Right ventricle myocardium inferior (tissue), 1 donor: ENCODE measurements around the gene PCDHB1. TPM values are rescaled to one million over a fixed set of nuclear protein-coding genes. Genes with fewer than 3 reads are reported as not detected.
A peak's percentile ranks its signal among the peaks of the same experiment; 100 is the strongest.

Source experiments
- ATAC-seq: fragments of 200-7000 bp; cut with Tn5 transposase; one replicate; pipeline ENCODE4 v1.9.1; 2020; ENCODE audit warnings: mild to moderate bottlenecking, moderate library complexity
- DNase-seq: peaks from one replicate; pipeline ENCODE4 v3.0.0; 2021; ENCODE audit errors: missing footprints
- intact Hi-C: fragments of 100-400 bp; cut with DNase I; formaldehyde crosslinking; loops from one replicate; pipeline ENCODE4 v1.11.0; 2022
- long read RNA-seq: library from polyadenylated mRNA; unstranded; transcript quantifications from one replicate; pipeline ENCODE4 v2.0.0, GENCODE V29; 2021
- total RNA-seq: library from RNA; stranded (reverse); fragmentation: NEBNext Ultra II Directional; extraction: Animal tissue kit (Norgen Biotek cat#: 25700); gene quantifications from one replicate; pipeline ENCODE4 v1.2.1, GENCODE V29; 2021
- donor health status: DM: no; HTN: yes; CAD: no; lungs with severe emphysema.

PCDHB1 gene, protein sequence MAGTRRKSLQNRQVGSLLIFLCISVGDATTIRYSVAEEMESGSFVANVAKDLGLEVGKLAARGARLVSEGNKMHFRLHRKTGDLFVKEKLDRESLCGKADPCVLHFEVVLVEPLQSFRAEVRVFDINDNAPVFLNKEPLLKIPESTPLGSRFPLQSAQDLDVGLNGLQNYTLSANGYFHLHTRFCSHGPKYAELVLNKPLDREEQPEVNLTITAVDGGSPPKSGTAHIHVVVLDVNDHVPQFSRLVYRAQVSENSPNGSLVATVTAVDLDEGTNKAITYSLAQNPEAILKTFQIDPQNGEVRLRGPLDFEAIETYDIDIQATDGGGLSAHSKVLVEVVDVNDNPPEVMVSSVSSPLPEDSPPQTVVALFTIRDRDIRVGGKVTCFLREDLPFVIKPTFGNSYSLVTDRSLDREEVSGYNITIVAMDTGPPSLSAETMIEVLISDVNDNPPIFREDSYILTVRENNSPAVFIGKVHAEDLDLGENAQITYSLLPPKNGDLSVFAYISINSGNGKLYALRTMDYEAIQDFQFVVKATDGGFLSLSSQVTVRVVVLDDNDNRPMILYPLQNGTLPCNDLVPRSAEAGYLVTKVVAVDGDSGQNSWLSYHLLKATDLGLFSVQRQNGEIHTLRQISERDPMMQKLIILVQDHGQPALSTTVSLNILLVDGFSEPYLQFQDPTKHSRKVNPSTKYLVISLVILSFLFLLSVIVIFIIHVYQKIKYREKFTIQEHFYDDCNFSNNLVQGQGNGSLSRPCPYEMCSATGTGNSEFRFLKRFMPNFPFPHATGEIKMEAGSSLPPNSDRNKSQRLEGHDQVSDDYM
- not detected for total RNA-seq
- long read RNA-seq = 0 reads

DNA sequence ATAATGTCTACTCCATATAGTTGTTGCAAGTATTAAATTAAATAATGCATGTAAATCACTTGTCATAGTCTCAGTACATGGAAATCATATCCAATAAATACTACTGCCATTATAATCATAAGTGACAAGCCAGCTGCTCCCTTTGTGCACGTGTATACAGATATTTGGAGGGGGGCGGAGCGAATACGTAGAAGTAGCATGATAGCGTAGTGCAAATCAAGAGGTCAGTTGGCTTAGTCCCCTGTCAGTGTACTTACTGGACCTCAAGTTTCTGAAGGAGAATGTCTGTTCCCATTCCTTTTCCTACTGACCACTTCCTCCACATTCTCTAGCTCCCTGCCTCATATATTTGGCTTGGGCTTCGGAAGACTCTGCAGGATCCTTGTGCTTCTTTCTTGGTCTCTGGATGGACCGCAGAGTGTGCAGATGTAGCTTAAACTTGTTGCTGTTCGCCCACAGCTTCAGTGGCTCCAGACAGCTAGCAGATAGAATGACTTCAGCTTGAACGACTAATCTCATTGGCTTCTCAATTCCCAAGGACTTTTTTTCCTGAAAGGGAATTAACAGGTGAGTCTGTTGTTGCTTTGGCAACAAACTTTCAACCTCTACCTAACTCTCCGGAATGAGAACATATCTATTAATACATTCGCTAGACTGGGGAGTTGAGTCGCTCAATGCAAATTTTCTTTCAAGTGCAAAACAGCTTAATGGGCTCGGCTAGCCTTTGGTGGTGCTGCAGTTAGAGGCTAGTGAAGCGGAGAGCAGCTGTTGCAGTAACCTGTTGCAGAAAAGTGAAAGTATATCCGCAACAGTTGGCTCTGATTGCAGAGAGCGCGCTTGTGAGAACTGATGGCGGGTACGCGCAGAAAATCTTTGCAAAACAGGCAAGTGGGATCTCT is at the start of gene PCDHB1:
Gene PCDHB1, plus strand, starts transcription at position 753 of the 899 bp plus-strand sequence. Its CDS starts 97 bp downstream, at position 850.
- intact Hi-C loops = no loop called here
- DNase-seq = no peak
- ATAC-seq = no peak

DNA sequence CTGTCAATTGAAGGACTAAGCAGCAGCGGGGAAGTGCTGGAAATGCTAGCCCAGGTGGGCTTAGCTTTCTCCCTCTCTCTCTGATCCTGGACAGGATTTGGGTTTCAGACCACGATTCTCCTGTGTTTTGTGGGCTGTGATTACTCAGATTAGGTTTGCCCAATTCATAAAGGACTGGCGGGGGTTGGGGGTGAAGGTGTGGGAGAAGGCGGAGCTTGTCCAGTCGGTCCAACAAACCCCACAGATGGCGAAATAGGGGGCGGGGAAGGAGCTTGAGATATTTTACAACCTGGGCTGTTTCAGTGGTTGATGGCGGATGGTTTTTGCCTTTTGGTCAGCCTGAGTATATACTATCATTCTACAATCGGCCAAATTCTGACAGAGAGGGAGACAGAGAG is 49.7 kb upstream of the PCDHB1 start:
- intact Hi-C loops = no loop called here
- ATAC-seq (no peak), DNase-seq (no peak)

DNA sequence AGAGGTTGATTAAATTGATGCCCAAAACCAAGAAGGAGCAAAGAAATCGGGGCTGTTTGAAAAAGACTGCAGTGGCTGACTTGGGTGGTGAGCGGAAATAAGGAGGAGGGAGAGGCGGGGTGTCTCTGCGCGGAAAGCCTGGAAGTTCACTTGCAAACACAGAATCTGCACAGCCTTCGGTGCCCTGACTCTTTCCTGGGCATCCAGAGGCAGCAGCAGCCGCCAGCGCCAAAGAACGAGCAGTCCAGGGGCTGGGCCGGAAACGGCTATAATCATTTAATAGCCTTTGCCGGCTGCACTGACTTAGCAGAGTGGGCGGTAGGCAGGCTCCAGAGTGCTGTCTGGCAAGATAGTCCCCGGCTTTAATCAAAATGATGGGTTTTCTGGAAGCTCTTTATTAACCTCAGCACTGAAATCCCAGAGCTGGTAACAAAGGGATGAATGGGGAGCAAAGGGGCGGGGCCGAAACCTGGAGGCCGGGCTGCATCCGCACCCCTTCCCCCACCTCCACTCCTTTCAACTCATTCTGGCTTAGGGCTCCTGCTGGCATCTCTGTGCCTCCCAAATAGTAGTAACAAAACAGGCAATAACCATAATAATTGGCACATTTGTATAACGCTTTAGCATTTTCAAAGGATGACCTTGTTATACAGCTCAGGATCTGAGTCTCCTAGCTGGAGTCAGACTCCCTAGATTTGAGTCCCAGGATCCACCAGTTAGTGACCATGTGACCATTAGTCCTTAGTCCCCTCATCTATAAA is 49.1 kb upstream of the PCDHB1 start:
- ATAC-seq = no peak
- intact Hi-C loops = no loop called here
- DNase-seq = no peak

DNA sequence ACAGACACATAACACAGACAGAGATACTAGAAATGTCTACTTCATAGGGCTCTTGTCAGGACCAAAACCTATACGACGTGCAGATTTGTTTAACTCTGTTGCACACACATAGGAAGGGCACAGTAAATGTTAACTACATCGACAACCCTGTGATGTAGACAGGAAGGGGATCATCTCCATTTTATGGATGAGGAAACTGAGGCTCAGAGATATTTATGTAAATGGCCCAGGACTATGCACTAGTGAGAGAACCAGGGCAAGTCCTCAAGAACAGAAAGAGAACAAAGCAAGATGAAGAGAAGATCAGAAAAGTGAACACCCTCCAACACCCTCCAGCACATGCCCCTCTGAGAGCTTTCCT is 48.6 kb upstream of the PCDHB1 start:
- DNase-seq = no peak
- ATAC-seq = no peak
- intact Hi-C loops = no loop called here

DNA sequence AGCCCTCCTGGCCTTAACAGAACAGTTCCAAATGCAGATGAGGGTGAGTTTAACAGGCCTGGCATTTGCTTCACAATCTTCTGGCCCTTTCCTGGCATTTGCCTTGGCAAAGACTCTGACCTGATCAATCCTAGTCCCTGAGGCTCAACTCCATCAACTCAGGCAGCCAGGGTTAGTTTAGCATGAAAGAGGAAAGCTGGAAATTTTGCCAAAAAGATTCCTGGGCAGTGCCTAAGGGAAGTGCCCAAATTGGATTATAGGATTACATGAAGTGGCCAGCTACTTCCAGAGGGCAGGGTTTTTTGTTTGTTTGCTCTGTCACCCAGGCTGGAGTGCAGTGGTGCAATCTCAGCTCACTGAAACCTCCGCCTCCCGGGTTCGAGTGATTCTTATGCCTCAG is 48.1 kb upstream of the PCDHB1 start:
- DNase-seq = no peak
- intact Hi-C loops = no loop called here
- no peak for ATAC-seq

DNA sequence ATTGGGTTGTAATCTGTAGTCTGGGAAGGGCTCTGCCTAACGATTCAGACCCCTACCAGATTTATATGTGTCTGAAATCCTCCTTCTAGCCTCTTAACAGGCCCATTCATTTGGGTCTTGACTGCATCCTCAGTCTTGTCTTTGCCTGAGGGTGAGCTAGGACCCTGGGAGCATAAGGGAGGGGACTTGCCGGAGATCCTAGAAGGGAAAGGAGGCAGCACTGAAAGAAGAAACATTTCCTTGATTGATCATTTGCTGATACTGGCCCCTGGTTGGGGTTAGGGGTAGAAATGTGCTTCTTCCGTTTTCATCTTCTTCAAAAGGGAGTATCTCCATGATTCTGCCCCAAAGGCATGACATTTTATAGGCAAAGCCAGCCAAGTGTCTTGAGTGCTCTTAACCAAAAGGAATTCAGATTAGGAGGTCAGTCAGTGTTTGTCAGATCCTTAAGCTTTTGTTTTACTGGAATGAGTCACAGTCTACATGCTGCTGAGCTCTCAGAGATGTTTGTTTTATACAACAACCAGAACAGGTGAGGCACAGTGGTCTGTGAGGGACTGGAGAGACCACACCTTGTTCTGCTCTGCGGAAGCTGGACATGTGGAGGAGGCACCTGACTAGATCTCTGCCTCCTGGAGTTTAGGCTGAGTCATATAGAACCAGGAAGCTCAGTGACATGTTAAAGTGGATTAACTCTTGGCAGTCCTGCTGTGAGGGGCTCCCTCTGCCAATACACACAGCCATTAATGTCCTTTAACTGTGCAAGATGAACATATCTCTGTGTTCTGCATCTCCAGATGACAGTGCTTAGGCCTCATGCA is 47.2 kb upstream of the PCDHB1 start:
- intact Hi-C loops = no loop called here
- no peak for DNase-seq
- ATAC-seq = no peak

DNA sequence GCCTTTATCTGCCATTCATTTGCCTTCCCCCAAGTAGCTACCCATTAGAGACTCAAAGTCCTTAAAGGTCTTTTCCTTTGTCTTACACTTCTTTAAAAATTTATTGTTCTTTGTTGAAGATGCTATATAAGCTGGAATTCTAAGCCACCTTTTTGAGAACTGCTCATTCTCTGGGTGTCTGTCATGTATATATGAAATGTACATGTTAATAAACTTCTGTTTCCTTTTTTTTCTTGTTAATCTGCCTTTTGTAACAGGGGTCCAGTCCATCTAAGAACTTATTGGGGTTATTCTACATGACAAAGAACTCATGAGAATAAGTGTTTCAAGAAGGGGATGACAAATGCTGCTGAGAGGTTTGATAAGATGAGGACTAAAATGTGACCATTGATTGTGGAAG is 43.4 kb upstream of the PCDHB1 start:
- DNase-seq (no peak), ATAC-seq (no peak)
- intact Hi-C loops = no loop called here

DNA sequence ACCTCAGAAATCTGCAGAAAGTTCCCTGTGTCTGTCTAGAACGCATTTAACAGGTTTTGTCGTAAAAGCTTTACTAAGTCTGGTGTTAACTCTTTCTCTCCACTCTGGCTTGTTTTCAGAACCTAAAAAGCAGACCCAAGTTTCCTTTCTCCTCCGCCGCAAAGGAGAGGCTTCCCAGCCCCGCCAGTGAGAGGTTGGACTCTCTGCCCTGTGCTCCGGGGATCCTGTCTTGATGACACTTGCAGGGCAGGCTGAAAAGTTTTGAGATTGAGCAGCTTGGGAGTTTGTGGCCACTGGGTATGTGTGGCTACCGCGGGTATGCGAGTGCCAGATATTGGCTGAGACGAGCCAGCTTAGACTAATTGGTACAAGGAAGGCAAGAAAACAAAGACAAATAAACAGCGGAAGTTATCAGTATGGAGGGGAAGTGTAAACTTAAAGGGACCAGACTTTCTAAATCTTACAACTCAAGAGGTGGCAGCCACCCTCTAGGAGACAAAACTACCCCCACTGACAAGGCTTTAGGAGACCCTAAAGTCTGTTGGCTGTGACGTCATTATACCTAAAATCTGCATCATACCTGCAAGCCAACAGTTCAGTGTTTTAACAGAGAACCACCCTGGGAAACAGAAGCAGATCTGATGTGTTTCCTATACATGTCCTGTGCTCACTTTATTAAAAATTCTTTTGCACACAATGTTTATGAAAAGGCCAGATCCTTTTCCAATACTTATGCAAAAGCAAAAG is 41.0 kb upstream of the PCDHB1 start:
- DNase-seq (no peak), ATAC-seq (no peak)
- intact Hi-C loops = no loop called here

DNA sequence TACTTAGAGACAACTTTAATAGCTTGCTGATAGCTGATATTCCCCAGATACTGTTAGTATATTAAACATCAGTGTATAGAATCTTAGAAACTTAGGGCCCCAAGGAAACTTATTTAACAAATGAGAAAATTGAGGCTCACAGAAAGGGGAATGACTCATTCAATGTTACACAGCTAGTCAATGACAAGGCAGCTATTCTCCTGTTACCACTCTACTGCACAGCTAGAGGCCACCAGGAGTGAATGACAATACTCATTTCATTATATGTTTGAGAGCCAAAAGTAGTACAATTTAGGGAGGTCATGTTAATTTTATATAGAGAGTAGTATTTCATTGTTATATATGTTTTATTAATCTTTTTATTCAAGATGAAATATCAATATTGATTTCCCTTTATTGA is 33.2 kb upstream of the PCDHB1 start:
- no peak for ATAC-seq
- no peak for DNase-seq
- intact Hi-C loops = no loop called here

DNA sequence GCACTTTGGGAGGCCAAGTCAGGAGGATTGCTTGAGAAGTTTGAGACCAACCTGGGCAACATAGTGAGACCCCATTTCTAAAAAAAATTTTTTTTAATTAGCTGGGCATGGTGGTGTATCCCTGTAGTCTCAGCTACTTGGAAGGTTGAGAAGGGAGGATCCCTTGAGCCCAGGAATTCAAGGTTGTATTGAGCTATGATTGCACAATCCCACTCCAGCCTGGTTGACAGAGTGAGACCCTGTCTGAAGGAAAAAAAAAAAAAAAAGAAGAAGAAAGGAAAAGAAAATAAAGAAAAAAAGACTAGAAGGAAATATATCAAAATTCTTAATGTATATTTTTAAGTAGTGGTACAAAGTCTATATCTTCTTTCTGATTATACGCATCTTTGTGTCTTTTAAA is 28.8 kb upstream of the PCDHB1 start:
- ATAC-seq (no peak), DNase-seq (no peak)
- intact Hi-C loops = no loop called here

DNA sequence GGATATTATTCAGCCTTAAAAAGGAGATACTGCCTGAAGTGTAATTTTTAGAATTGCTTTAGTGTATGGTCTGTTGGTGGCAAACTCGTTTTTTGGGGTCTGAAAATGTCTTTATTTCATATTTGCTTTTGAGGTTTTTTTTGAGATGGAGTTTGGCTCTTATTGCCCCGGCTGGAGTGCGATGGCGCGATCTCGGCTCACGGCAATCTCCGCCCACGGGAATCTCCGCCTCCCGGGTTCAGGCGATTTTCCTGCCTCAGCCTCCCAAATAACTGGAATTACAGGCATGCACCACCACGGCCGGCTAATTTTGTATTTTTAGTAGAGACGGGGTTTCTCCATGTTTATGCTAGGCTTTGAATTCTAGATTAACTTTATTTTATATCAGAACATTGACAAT is 20.2 kb upstream of the PCDHB1 start:
- ATAC-seq (no peak), DNase-seq (no peak)
- intact Hi-C loops = no loop called here

DNA sequence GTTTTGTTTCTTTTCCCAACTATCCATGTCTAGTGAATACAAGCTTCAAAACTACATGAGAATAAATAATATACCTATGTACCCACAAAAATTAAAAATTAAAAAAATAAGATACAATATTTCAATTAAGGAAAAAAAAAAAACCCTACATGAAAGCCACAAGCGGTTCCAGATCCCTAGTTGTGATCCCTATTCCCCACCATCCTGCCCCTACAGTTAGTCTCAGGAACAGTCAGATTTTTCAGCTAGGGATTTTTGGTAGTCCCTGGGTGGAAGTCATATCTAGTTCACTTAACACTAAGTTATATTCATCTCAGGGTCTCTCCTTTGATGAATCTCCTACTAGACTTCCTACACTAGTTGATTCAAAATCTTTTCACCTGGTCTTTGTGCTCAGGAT is 18.5 kb upstream of the PCDHB1 start:
- ATAC-seq = no peak
- intact Hi-C loops = no loop called here
- no peak for DNase-seq

DNA sequence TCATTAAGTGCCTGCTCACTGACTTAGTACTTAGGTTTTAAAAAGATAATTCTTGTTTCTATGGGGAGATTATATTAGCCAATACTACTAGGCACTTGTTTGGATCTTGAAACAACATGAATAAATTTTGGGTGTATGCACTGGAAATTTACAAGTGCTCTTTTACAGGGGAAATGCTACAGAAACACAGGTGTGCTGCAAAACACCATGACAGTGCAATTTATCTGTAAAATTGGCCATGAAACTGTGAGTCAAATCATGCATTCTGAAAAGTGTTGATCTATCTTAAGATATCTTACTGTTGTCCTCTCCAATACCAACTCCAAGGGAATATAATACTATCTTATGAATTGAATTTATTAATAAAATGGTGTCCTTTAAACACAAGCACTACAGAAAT is 12.1 kb upstream of the PCDHB1 start:
- no peak for DNase-seq
- no peak for ATAC-seq
- intact Hi-C loops = no loop called here

DNA sequence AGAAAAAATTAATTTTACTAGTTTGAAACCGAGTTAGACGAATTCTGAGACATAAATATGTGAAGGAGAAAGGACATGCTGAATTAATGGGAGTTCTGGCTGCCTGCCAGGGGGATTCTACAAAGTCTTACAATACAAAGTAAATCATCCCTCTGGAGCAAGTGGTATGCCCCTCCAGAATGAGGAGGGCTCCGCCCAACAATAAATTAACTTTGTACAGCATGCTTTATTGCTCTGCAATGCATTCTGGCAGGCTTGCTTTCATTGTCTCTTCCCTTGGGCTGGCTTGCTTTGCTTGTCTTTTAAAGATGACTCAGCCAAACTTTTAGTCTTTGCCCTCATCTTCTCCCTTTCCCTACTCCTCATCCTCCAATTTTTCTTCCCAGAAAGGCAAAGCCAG is 11.7 kb upstream of the PCDHB1 start:
- ATAC-seq = no peak
- DNase-seq = no peak
- intact Hi-C loops = no loop called here

DNA sequence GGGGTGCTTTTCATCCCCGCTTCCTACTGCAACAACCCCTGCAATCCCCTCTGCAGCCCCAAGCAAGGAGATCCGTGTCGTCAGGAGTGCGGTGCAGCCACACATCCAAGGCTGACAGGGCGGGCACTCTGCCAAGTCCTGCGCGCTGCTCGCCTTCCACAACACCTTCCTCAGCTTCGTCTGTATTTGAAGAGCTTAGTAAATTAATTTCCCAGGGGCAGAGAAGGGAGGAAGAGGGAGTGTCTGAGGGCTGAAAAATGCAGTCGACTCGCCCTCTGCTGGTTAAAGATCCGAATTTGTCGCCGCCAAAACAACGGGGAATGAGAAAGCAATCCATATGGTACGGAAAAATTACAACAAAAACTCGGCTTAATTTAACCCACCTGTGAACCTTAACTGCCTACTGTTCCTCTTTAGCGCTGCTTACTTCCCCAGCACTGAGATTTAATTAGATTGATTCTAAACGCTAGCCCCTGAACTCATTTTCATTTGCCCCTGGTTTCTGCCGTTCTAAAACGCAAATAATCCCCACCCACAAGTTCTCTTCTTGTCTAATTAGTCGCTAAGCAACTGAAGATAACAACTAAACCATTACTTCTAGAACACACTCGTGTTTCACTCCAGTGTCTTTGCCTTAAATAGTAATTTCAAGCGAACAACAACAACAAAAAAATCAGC is 10.9 kb upstream of the PCDHB1 start:
- no peak for DNase-seq
- ATAC-seq = no peak

DNA sequence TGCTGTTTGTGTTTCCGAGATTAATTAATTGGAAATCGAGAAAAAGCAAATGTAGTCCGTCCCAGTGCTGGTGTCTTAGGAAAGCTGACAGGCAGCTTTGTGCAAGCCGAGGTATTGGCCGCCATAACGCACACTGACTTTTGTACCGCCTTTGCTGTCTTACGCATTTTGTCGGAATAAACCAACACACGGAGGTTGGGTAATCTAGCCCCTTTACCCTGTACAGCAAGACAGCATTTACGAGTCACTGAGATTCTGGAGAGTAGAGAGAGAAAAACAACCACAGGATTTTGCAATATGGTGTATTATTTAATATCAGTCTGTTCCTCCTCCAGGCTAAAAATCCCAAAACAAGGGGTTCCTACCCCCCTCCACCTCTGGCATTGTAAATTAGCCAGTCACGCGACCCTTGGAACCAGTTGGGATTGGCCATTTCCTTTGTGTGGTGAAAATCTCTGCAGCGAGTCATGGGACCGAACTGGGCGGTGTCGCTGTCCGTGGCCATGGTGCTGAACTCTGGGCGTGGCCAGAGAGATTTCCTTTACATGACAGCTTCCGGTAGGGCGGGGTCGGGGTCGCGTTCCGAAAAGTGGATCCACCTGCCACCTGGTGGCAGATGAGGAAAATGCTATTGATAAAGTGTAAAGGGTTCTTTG is 10.3 kb upstream of the PCDHB1 start:
- intact Hi-C loops = loop anchor here (10.0 kb wide), 1 partner anchor 206 kb away; the partner anchor contains the start of gene PCDHA7
- ATAC-seq = peak; percentile 84
- DNase-seq = peak; percentile 90

More for the DNA sequence above, 10.9 kb upstream of the PCDHB1 start:
- intact Hi-C loops = loop anchor here (10.0 kb wide), 1 partner anchor 205 kb away; the partner anchor contains the start of gene PCDHA7
